Measurements from ENCODE around the gene LKAAEAR1. TPM values are rescaled to one million over a fixed set of nuclear protein-coding genes. Genes with fewer than 3 reads are reported as not detected.

LKAAEAR1 gene
- total and polyA plus RNA-seq, 9 of the 15 experiments (the other 6 are each of a cell fraction or from before 2014, with no cell fraction given) = not detected

- no peaks in the 10 kb centered on the region for H3K9me3 ChIP-seq (replicated peaks; ENCODE audit: control insufficient read depth, insufficient read depth, low read depth, low read length)
- H3K27ac ChIP-seq (ENCODE audit: extremely low read depth, low read depth, low read length) = no peak overlapping the region
- ChIA-PET POLR2A (interaction anchor here (1.0 kb wide), 1 partner anchor 8 kb away, joined by 3 read pairs; no protein-coding TSS in a partner anchor), CTCF (ENCODE audit: low intra/inter-chr PET ratio) (interaction anchor here (2.4 kb wide), 1 partner anchor 38 kb away, joined by 14 read pairs; no protein-coding TSS in a partner anchor)
- H3K4me1 ChIP-seq (replicated peaks in 1 of 2; ENCODE audit: control insufficient read depth in 2 of 2, insufficient read depth in 2 of 2, low read length in 2 of 2) = peaks cover 16 to 76% of the 10 kb centered on the region in 2 experiments; a peak in 4 of 5 replicates
- H2AFZ ChIP-seq (ENCODE audit: low read depth, low read length) = 0 out of 2 replicates have a peak overlapping the region, but pooled peaks have one; percentile 19
- H3K9me1 ChIP-seq (ENCODE audit: control insufficient read depth, insufficient read depth, low read length) = no peaks in the 10 kb centered on the region
- FAIRE-seq = no peak
- peak; percentile 22 for TF ChIP-seq MEIS2 (IDR thresholded peaks at IDR 0.05; ENCODE audit: partially characterized antibody)
- TF ChIP-seq PKNOX1 (IDR thresholded peaks at IDR 0.05) = peak; percentile 64
- peak; percentile 27; the same call in 1 of the 2 replicates for TF ChIP-seq ZBTB7A (IDR thresholded peaks at IDR 0.05; ENCODE audit: borderline replicate concordance, control insufficient read depth, low read depth, low read length)
- peak; percentile 51 to 62; a peak in 3 of 4 replicates for TF ChIP-seq NRF1 (conservative IDR thresholded peaks at IDR 0.05 in 1 of 2, IDR thresholded peaks at IDR 0.05 in 1 of 2)
- no peak for TF ChIP-seq ZNF778 (CRISPR knock-in tag; IDR thresholded peaks at IDR 0.05)
- TF ChIP-seq NFIC (IDR thresholded peaks at IDR 0.05) = peak; percentile 44; the same call in 1 of the 2 replicates
- peak; percentile 34; the same call in 1 of the 2 replicates for TF ChIP-seq TFAP4 (CRISPR knock-in tag; IDR thresholded peaks at IDR 0.05; ENCODE audit: borderline replicate concordance)
- TF ChIP-seq HSF4 (CRISPR knock-in tag; IDR thresholded peaks at IDR 0.05; ENCODE audit: borderline replicate concordance) = no peak
- peaks cover 10% of the 10 kb centered on the region; the same call in 2 of the 3 replicates for H3K79me2 ChIP-seq (ENCODE audit: control insufficient read depth, insufficient read depth, low read length)
- no peak overlapping the region for H3K4me3 ChIP-seq
- intact Hi-C loops (cut with micrococcal nuclease) (no loop called here), in situ Hi-C loops (cut with MboI) (no loop called here)
- ATAC-seq = no peak
- H3K9ac ChIP-seq (ENCODE audit: insufficient read depth in 1 of 2, low read depth in 2 of 2, low read length in 2 of 2) = peak overlapping the region in 1 of 2 experiments; percentile 8; a peak in 2 of 4 replicates
- peaks cover 6 to 30% of the 10 kb centered on the region in 2 experiments; a peak in 4 of 5 replicates for H3K27me3 ChIP-seq (ENCODE audit: control insufficient read depth in 2 of 2, insufficient read depth in 2 of 2, low read length in 2 of 2)
- no peak overlapping the region for H3K4me2 ChIP-seq (ENCODE audit: insufficient read depth, low read length)
- no peaks in the 10 kb centered on the region; the same call in 1 of the 2 replicates for H4K20me1 ChIP-seq (replicated peaks; ENCODE audit: control insufficient read depth, insufficient read depth, low read length)
- WGBS (ENCODE audit: insufficient coverage, low coverage, missing lambda C conversion rate) = 32% methylated on average over 11 of the region's 13 CpGs
- peak in 1 of 4 experiments; percentile 42 for DNase-seq (ENCODE audit: extremely low read depth in 1 of 4, low spot score in 3 of 4)
- H3K36me3 ChIP-seq (ENCODE audit: control insufficient read depth, insufficient read depth, low read length) = no peaks in the 10 kb centered on the region
- BruUV-seq (replicated peaks) = no TSS peak
These were observed 2.0 kb downstream of the LKAAEAR1 start for GRCh38 chr20:64082126-64082731.

Measured in K562 (cell line).